HG03025 (cell line): ENCODE results near the gene PIGC.
"Not testable (repeated sequence)": the region's sequence is repeated elsewhere in the genome, so short reads cannot be mapped to it uniquely, and the experiment has no call there.

Source experiments
- ATAC-seq: cut with Tn5 transposase; IDR thresholded peaks from one replicate; pipeline ENCODE4 v1.9.1; 2021; ENCODE audit warnings: mild to moderate bottlenecking, moderate library complexity; ENCODE audit not compliant: unreplicated experiment, low FRiP score

Gene PIGC

GRCh38 chr1:172467446-172467845 is 23.6 kb upstream of the PIGC start:
- ATAC-seq: no peak

GRCh38 chr1:172466795-172467407 is 23.0 kb upstream of the PIGC start:
- no peak for ATAC-seq

- no peak for ATAC-seq
These were observed 21.7 kb upstream of the PIGC start for GRCh38 chr1:172465617-172466016.

- ATAC-seq: no peak
These were observed 17.0 kb upstream of the PIGC start for GRCh38 chr1:172460887-172461315.

GRCh38 chr1:172460177-172460576 is 16.3 kb upstream of the PIGC start:
- ATAC-seq: no peak

- ATAC-seq: no peak
These were observed 13.7 kb upstream of the PIGC start for GRCh38 chr1:172457479-172458130.

- no peak for ATAC-seq
These were observed 12.5 kb upstream of the PIGC start for GRCh38 chr1:172456344-172456769.

- ATAC-seq: no peak
These were observed 11.6 kb upstream of the PIGC start for GRCh38 chr1:172455451-172455850.

GRCh38 chr1:172453607-172454006 is 9.7 kb upstream of the PIGC start:
- ATAC-seq: no peak

GRCh38 chr1:172453153-172453545 is 9.3 kb upstream of the PIGC start:
- ATAC-seq: no peak

GRCh38 chr1:172452536-172453152 is 8.8 kb upstream of the PIGC start:
- ATAC-seq: no peak

GRCh38 chr1:172451002-172451443 is 7.2 kb upstream of the PIGC start:
- ATAC-seq: no peak

GRCh38 chr1:172450524-172450885 is 6.6 kb upstream of the PIGC start:
- no peak for ATAC-seq

- ATAC-seq: no peak
These were observed 6.0 kb upstream of the PIGC start for GRCh38 chr1:172449585-172450523.

GRCh38 chr1:172448995-172449584 is 5.2 kb upstream of the PIGC start:
- ATAC-seq: no peak

GRCh38 chr1:172447641-172448040 is 3.8 kb upstream of the PIGC start:
- ATAC-seq: no peak

GRCh38 chr1:172446547-172446946 is 2.7 kb upstream of the PIGC start:
- no peak for ATAC-seq

GRCh38 chr1:172442843-172443565 is 865 bp downstream of the PIGC start:
- ATAC-seq: no peak

GRCh38 chr1:172442404-172442803 is 1.5 kb downstream of the PIGC start:
- ATAC-seq: no peak

- not testable (repeated sequence) for ATAC-seq
These were observed 6.7 kb downstream of the PIGC start for GRCh38 chr1:172437183-172437582.
